PFSK-1 (cell line): ENCODE results near the gene HOXB3.

Source experiments
- POLR2AphosphoS5 ChIP-seq: IDR thresholded peaks from 2 replicates; pipeline ENCODE4 v1.6.1; 2012; ENCODE audit warnings: low read depth, mild to moderate bottlenecking, control low read depth, low read length, moderate library complexity
- SIN3A ChIP-seq: IDR thresholded peaks from 2 replicates; pipeline ENCODE4 v1.6.1; 2012; ENCODE audit warnings: mild to moderate bottlenecking, low read length, moderate library complexity, borderline replicate concordance; ENCODE audit not compliant: insufficient read depth
- TAF1 ChIP-seq: IDR thresholded peaks from 2 replicates; pipeline ENCODE4 v1.6.1; 2012; ENCODE audit warnings: low read length, control low read depth, borderline replicate concordance; ENCODE audit not compliant: insufficient read depth
- TF ChIP-seq, protein P1 (sequence below), 2 experiments: IDR thresholded peaks; 2 replicates each; pipeline versions ENCODE4 v1.6.1 to v1.8.0; 2011 to 2012; ENCODE audit warnings: low read depth in 2 of 2, low read length in 2 of 2, control low read depth in 1 of 2, inconsistent platforms in 1 of 2, mild to moderate bottlenecking in 1 of 2, moderate library complexity in 1 of 2; ENCODE audit not compliant: insufficient read depth in 1 of 2

DNA sequence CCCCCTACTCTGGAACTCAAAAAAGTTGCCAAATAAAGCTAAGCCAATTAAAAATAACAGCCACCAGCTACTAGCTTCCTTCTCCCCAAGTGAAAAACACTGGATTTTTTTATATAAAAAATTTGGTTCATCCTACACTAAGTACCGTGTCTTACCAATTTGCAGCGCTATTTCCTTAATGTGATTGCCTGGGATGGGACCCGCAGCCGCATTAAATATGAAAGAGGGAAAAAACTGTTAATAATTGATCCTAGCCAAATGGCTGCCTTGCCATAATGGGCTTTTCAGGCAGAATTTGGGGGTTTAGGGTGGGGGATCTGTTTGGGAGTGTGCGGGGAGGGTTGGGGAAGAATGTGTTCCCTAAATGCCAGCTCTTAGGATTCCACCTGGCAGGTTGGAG lies 34.1 kb upstream of the HOXB3 start:
- TF ChIP-seq SIN3A = no peak
- TF ChIP-seq, protein P1, sequence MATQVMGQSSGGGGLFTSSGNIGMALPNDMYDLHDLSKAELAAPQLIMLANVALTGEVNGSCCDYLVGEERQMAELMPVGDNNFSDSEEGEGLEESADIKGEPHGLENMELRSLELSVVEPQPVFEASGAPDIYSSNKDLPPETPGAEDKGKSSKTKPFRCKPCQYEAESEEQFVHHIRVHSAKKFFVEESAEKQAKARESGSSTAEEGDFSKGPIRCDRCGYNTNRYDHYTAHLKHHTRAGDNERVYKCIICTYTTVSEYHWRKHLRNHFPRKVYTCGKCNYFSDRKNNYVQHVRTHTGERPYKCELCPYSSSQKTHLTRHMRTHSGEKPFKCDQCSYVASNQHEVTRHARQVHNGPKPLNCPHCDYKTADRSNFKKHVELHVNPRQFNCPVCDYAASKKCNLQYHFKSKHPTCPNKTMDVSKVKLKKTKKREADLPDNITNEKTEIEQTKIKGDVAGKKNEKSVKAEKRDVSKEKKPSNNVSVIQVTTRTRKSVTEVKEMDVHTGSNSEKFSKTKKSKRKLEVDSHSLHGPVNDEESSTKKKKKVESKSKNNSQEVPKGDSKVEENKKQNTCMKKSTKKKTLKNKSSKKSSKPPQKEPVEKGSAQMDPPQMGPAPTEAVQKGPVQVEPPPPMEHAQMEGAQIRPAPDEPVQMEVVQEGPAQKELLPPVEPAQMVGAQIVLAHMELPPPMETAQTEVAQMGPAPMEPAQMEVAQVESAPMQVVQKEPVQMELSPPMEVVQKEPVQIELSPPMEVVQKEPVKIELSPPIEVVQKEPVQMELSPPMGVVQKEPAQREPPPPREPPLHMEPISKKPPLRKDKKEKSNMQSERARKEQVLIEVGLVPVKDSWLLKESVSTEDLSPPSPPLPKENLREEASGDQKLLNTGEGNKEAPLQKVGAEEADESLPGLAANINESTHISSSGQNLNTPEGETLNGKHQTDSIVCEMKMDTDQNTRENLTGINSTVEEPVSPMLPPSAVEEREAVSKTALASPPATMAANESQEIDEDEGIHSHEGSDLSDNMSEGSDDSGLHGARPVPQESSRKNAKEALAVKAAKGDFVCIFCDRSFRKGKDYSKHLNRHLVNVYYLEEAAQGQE (IDR thresholded peaks at IDR 0.05; ENCODE audit: insufficient read depth in 1 of 2, low read depth in 2 of 2, low read length in 2 of 2) = no peak
- no peak for TF ChIP-seq POLR2AphosphoS5
- no peak for TF ChIP-seq TAF1
